ENCODE measurements around the gene NPHS1. TPM values are rescaled to one million over a fixed set of nuclear protein-coding genes. Genes with fewer than 3 reads are reported as not detected.

Gene NPHS1
- total RNA-seq, 3 donors from 2014 or later (not counting 1 experiment from before 2014, with no cell fraction given), result 0.93 TPM; not detected in 2

GRCh38 chr19:35813043-35813890, 39.0 kb downstream of the NPHS1 start:
- ATAC-seq (no peak), DNase-seq (no peak)
- Histone ChIP-seq H3K4me3 (ENCODE audit: low read length) (no peak overlapping the region), H3K9me3 (ENCODE audit: control insufficient read depth, insufficient read depth, low read length) (no peaks in the 10 kb centered on the region), H3K27me3 (ENCODE audit: control insufficient read depth, insufficient read depth, low read length) (no peaks in the 10 kb centered on the region), H3K27ac (ENCODE audit: low read length) (no peak overlapping the region), H3K4me1 (ENCODE audit: control insufficient read depth, insufficient read depth, low read length) (no peaks in the 10 kb centered on the region), H3K36me3 (ENCODE audit: control insufficient read depth, insufficient read depth, low read length) (no peaks in the 10 kb centered on the region)
- Mint-ChIP-seq H3K4me1 (no peaks in the 10 kb centered on the region), H3K27me3 (ENCODE audit: low read depth in 2 of 2) (peaks cover 0 to 18% of the 10 kb centered on the region in 2 donors), H3K36me3 (no peaks in the 10 kb centered on the region), H3K27ac (no peak overlapping the region), H3K4me3 (no peak overlapping the region), H3K9me3 (no peaks in the 10 kb centered on the region)
- WGBS (ENCODE audit: insufficient coverage), result 90% methylated on average over 10 of the region's 11 CpGs
- TF ChIP-seq CTCF (IDR thresholded peaks at IDR 0.05), result no peak
- intact Hi-C loops (cut with micrococcal nuclease), result no loop called here

- Histone ChIP-seq H3K4me3 (ENCODE audit: low read length) (no peak within 1 kb of the TSS), H3K27ac (ENCODE audit: low read length) (no peak within 1 kb of the TSS), H3K9me3 (ENCODE audit: control insufficient read depth, insufficient read depth, low read length) (no peaks in the 10 kb centered on the region), H3K36me3 (ENCODE audit: control insufficient read depth, insufficient read depth, low read length) (no peaks in the 10 kb centered on the region), H3K4me1 (ENCODE audit: control insufficient read depth, insufficient read depth, low read length) (no peaks in the 10 kb centered on the region), H3K27me3 (ENCODE audit: control insufficient read depth, insufficient read depth, low read length) (no peaks in the 10 kb centered on the region)
- intact Hi-C loops (cut with micrococcal nuclease), result no loop called here
- DNase-seq (no peak), ATAC-seq (no peak)
- H3K4me1 Mint-ChIP-seq, result peaks cover 0 to 7% of the 10 kb centered on the region in 2 donors
- H3K27ac Mint-ChIP-seq, result no peak within 1 kb of the TSS
- H3K4me3 Mint-ChIP-seq, result no peak within 1 kb of the TSS
- no peaks in the 10 kb centered on the region for H3K36me3 Mint-ChIP-seq
- no peaks in the 10 kb centered on the region for H3K9me3 Mint-ChIP-seq
- H3K27me3 Mint-ChIP-seq (ENCODE audit: low read depth in 2 of 2), result peaks cover 0 to 14% of the 10 kb centered on the region in 2 donors
- WGBS (ENCODE audit: insufficient coverage), result 82% methylated on average over 26 of the region's 26 CpGs
- no peak for TF ChIP-seq CTCF (IDR thresholded peaks at IDR 0.05)
Measured at GRCh38 chr19:35812220-35813042, 39.9 kb downstream of the NPHS1 start, which contains the start of gene PRODH2. TSS of gene PRODH2 (minus strand) at chr19:35812845. CDS start at chr19:35812805, 40 bp downstream.

- H3K4me1 Mint-ChIP-seq, result peaks cover 0 to 7% of the 10 kb centered on the region in 2 donors
- DNase-seq (no peak), ATAC-seq (no peak)
- no peaks in the 10 kb centered on the region for H3K9me3 Mint-ChIP-seq
- WGBS (ENCODE audit: insufficient coverage), result 83% methylated on average over 18 of the region's 18 CpGs
- H3K36me3 Mint-ChIP-seq, result no peaks in the 10 kb centered on the region
- Histone ChIP-seq H3K27ac (ENCODE audit: low read length) (no peak overlapping the region), H3K4me1 (ENCODE audit: control insufficient read depth, insufficient read depth, low read length) (no peaks in the 10 kb centered on the region), H3K9me3 (ENCODE audit: control insufficient read depth, insufficient read depth, low read length) (no peaks in the 10 kb centered on the region), H3K27me3 (ENCODE audit: control insufficient read depth, insufficient read depth, low read length) (no peaks in the 10 kb centered on the region), H3K4me3 (ENCODE audit: low read length) (no peak overlapping the region), H3K36me3 (ENCODE audit: control insufficient read depth, insufficient read depth, low read length) (no peaks in the 10 kb centered on the region)
- no peak overlapping the region for H3K4me3 Mint-ChIP-seq
- no peak for TF ChIP-seq CTCF (IDR thresholded peaks at IDR 0.05)
- H3K27me3 Mint-ChIP-seq (ENCODE audit: low read depth in 2 of 2), result peaks cover 0 to 14% of the 10 kb centered on the region in 2 donors
- H3K27ac Mint-ChIP-seq, result no peak overlapping the region
- intact Hi-C loops (cut with micrococcal nuclease), result no loop called here
Measured at GRCh38 chr19:35811317-35812219, 40.7 kb downstream of the NPHS1 start.
